Activated CD4-positive, alpha-beta T cell treated with anti-CD3 and anti-CD28 coated beads, Interleukin-2, amount 50 U/mL, for 24 hours (primary cell): Measurements from ENCODE around the gene HCRTR1.

Experiments
- DNase-seq, 2 donors: peaks; one replicate each; pipeline ENCODE4 v3.0.0-alpha.2; 2020; ENCODE audit warnings: low read depth in 1 of 2, low spot score in 1 of 2

The HCRTR1 gene

DNA sequence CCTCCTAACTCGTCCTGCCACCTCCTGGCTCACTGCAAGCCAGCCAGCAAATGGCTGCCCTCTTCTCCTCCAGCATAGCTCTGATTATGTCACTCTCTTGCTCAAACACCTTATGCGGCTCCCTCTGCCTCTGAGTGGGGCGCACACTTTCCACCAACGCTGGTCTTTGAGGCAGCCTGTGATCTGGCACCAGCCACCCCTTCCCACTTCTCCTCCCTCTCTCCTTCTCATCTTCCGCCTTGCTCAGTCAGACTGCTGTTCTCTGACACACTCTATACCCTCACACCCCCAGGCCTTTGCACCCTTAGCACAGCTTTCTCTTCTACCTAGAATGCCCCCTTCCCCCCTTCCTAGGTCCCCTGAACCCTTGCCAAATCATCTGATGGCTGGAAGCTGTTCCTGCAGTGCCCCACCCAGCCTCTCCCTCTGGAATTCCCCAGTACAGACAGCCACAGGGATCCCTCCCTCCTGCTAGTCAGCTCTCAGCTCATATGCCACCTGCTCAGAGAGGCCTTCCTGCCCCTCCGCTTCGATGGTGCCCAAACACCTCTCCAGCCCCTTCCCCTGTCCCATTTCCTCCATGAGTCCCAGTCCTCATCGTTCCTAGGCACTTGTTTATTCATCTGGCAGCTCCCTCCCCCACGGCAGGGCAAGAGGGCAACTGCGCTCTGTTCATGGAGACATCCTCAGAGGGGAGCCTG lies 48.9 kb downstream of the HCRTR1 start:
- DNase-seq, result no peak

DNA sequence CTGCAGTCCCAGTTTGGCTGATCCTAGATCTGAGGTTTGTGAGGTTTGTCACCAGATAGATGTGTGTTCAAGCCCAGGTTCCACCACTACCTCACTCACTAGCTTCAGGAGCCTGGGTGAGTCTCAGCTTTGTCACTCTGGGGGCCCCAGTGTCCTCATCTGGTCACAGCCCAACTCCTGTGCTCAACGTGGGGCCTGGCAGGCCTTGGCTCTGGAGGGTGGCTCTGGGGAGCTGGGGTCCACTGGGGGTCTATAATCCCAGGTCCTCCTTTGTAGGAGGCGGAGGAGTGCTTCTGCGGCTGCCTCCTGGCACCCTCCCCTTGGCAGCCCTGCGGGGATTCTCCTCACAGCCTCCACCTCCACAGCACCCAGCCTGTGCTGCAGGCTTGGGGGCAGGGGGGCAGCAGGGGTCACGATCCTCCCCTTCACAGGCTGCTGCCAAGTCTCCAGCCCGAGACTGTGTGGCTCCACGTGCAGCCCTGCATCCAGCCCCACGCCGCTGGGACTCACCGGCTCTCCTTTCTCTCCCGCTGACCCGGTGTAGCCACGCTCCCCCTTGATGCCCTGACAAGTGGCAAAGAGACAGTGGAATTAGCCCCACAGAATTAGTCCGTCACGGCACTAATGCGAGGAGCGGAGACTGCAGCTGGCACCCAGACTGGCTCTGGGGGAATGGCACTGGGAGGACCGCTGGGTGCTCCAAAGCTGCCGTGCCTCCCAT lies 49.7 kb downstream of the HCRTR1 start:
- DNase-seq, result no peak

DNA sequence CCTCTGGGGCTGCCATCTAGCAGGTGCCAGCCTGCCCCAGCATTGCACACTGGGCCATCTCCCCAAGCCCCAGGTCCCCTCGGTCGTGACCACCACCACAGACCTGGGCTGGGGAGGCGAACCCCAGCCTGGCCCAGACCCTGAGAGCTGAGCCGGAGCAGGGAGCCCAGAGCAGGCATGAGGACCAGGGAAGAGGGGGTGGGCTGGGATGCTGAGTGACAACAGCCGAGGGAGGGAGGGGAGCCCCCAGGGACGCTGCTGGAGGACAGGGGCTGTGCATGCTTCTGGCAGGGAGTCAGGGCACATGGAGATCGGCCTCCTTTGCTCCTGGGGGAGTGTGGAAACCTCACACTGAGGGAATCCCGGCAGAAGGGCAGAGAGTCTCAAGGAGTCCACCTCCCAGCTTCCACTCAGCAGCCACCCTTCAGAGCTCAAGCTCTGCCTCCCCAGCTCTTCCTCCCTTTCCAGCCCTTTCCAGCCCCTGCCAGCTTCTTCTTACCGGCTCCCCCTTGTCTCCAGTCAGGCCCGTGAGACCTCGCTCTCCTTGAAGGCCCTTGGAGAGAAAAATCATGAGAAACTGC lies 50.9 kb downstream of the HCRTR1 start:
- DNase-seq, result no peak

DNA sequence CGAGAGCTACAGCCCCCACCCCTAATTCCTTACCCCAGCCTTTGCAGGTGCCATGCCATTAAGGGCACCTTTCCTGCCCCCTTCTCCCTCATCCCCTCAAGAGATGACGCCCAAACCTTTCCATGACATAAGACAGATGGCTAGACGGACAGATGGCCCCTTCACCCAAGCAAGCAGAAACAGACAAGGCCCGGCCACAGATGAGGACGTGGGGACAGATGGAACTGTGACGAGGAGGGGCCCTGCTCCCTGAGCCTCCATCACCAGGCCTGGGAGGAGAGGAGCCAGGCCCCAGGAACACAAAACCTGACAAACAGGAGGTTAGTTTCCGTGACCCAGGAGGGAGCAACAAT lies 51.9 kb downstream of the HCRTR1 start:
- DNase-seq, result no peak

DNA sequence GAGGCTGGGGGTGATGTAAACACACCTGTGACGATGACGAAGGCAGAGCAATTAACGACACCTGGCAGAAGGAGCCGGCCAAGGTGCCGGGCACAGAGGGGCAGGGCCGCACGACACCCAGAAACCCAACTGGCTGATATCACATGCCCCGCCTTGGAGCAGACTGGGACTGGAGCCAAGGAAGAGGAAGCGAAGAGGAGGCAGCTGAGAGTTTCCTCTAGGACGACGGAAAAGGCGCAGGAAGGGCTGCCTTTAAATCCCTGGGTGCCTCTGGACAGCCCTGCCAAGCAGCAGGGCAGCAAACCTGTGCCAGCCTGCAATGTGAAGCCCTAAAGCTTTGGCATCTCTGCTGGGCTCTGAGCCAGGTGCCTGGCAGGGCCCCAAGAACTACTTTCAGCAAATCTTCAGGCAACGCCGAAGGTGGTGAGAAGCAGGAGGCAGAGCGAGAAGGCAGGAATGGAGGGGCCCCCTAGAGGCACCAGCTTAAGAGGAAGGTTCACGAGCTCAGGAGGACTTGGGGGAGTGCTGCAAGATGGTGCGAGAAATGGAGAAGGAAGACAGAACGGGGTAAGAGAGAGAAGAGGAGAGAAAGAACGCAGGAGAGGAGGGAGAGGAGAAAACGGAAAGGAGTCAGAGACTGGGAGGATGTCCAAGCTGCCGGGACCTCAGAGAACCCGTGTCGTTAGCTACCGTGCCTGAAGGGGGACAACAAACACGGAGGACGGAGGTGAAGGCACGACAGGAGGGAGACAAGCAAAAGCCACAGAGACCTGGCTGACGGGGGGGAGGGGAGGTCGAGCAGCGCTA lies 52.5 kb downstream of the HCRTR1 start:
- no peak for DNase-seq

DNA sequence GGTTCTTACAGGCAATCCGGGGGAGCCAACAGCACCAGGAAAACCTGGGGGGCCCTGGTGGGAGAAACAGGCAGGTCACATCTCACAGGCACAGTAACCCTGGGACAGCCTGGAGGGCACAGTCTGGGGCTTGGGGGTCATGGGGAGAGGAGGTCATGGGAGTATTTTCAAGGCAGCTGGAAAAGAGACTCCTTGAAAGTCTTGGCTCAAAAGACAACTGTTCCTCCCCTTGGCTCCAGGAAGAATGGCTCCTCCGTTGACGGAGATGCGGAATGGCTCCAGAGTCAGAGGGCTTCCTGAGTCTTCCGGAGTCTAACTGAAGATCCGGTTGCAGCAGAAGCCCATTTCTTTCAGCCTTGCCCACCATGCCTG lies 53.1 kb downstream of the HCRTR1 start:
- DNase-seq, result no peak

DNA sequence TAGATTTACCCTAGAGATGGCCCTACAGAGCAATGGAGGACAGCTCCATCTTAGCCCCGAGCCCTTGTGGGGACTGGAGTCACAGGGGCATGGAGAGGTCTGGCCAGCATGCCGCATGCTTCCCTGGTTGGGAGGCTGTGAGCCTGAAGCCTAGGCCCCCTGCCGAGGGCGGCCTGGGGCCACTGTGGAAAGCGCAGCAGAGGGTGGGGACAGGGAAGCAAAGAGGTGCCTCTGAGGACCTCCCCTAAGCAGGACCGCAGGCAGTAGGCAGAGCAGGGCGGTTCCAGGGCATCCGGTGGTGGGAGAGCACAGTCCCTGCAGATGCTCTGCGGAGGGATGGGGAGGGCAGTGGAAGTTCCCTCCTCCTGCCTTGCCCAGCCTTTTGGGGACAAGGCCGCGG lies 53.7 kb downstream of the HCRTR1 start:
- DNase-seq, result no peak

DNA sequence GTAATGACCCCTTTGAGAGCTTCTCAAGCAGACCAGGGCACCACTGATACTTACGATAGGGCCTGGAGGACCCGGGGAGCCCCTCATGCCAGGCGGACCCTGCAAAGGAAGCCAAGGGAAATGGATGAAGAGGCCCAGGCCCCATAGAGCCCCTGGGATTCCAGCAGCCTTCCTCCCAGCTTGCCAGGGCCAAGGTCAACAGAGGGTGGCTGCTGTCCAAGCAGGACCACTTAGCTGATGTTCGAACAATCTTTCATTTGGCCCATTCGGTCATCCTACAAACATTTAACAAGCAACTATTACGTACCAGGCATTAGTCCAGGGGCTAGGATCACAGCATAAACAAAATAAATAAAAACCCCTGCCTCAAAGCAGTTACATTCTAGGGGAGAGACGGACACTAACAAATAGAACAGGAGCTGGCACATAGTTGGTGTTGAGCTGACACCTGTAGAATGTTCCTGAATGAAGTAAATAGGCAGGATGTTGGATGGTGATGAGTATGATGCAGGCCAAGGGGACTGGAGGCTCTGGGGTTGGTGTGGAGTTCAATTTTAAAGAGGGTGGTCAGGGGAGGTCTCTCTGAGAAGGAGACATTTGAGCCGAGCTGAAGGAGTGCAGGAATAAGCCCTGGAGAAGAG lies 54.2 kb downstream of the HCRTR1 start:
- no peak for DNase-seq

DNA sequence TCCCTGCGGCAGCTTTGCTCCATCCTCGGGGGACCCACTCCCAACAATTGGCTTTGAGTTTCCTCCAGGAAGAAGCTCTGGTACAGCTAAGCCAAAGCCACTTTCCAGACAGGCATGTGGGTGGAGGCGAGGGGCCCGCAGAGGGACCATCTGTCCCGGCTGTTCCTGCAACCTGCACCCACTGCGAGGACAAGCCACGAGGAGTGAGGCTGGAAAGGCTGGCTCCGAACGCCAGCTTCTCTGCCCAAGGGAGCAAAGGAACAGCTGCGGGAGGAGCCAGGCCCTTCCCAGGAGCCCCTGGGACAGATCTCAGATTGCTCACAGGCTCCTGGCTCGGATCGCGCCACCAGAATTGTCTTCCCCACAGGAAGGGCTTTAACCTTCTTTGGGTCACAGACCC lies 55.5 kb downstream of the HCRTR1 start:
- no peak for DNase-seq

DNA sequence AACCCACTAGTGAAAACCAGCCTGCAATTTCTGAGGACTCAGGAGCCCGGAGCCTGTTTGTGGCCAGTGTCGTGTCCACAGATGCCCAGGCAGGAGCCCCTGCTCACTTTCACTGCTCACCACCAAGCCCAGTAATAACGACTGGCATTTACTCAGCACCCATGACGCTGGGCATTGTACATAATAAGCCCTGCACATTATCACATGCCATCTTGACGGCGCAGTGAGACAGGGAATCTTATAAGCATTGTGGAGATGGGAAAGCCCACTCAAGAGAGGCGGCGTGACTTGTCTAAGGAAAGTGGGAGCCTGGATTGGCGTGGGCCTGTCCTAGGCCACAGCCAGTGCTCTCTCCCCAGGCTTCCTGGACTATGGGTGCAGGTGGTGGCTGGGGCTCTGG lies 55.9 kb downstream of the HCRTR1 start:
- no peak for DNase-seq

DNA sequence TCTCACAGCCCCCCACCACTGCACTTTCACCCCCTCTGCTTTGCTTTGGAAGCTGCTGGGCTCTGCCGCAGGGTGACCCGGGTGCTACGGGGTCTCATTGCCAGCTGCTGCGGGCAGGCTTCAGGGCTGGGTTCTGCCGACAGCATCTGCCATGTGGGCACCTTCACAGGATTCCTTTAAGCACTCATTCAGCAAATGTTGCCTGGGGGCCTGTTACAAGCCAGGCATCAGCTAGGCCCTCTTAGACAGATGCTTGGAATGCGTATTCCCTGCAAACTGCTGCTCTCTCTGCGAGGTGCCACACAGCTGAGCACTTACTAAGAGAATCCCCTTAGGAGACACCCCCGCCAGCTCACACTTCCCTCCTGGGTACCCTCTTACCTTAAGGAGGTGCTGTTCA lies 57.1 kb downstream of the HCRTR1 start:
- no peak for DNase-seq

DNA sequence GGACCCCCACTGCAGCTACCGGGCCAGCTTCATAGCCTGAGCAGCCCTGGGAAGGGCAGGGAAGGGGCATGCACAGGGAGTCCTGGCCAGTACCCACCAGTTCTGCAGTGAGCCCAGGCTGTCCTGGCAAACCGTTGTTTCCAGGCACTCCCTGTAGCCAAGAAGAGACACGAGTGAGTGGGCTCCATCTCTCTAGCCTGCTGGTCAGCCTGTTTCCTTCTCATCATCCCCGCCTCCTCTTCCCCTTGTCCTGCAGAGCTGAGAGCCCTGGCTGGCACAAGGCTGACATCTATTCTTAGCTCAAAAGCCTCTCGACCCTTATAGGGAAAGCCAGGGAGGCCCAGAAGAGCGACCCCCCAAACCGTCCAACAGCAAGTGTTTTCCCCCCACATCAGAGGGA lies 57.7 kb downstream of the HCRTR1 start:
- DNase-seq, result no peak

DNA sequence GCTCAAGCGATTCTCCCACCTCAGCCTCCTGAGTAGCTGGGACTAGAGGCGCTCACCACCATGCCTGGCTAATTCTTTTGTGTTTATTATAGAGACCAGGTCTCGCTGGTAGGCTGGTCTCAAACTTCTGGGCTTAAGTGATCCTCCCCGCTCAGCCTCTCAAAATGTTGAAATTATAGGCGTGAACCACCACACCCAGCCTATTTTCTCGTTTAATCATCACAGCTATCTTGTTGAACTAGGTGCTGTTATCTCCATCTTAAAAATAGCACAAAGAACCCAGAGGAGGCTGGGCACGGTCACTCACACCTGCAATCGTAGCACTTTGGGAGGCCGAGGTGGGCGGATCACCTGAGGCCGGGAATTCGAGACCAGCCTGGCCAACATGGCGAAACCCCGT lies 58.3 kb downstream of the HCRTR1 start:
- DNase-seq, result no peak
